K562 (cell line): ENCODE data around the gene NME7.

ENCODE experiments used
- CLOCK ChIP-seq: fragments of 250-450 bp; sonication (Bioruptor Pico); IDR thresholded peaks from 2 replicates; pipeline ENCODE4 v1.4.0; 2020; ENCODE audit warnings: mild to moderate bottlenecking, moderate library complexity, borderline replicate concordance
- E2F1 ChIP-seq: sonication (generic); formaldehyde crosslinking; IDR thresholded peaks from 2 replicates; pipeline ENCODE4 v1.8.1; 2023; ENCODE audit warnings: mild to moderate bottlenecking, missing genetic modification reagents, moderate library complexity
- EZH2 ChIP-seq: IDR thresholded peaks from 2 replicates; pipeline ENCODE4 v1.6.1; 2012; ENCODE audit warnings: low read depth, mild to moderate bottlenecking, inconsistent platforms, low read length, borderline replicate concordance
- KDM5B ChIP-seq: fragments of 200-600 bp; sonication (generic); IDR thresholded peaks from 2 replicates; pipeline ENCODE4 v1.6.1; 2012; ENCODE audit warnings: low read depth, mild to moderate bottlenecking, moderate library complexity, low read length, control low read depth, inconsistent platforms; ENCODE audit not compliant: insufficient replicate concordance
- MTA1 ChIP-seq: fragments of 450-650 bp; IDR thresholded peaks from 2 replicates; pipeline ENCODE4 v1.6.1; 2017; ENCODE audit warnings: borderline replicate concordance
- RFX5 ChIP-seq: IDR thresholded peaks from 2 replicates; pipeline ENCODE4 v1.6.1; 2011; ENCODE audit warnings: low read depth, mild to moderate bottlenecking, improper control_type of control experiment, low read length
- SP2 ChIP-seq: IDR thresholded peaks from 2 replicates; pipeline ENCODE4 v1.6.1; 2011; ENCODE audit warnings: mild to moderate bottlenecking, low read depth, low read length, moderate library complexity; ENCODE audit not compliant: poor library complexity, severe bottlenecking; ENCODE audit errors: extremely low read depth
- TCF7L2 ChIP-seq: fragments of 150-350 bp; IDR thresholded peaks from 2 replicates; pipeline ENCODE4 v1.6.1; 2016; ENCODE audit warnings: low read depth, mild to moderate bottlenecking, low read length, moderate library complexity
- TRIM24 ChIP-seq, 2 experiments: fragments of 450-650 bp; IDR thresholded peaks; 2 replicates each; pipeline ENCODE4 v1.6.1; 2016
- YY1 ChIP-seq, 3 experiments: IDR thresholded peaks; 2 replicates each; pipeline ENCODE4 v1.6.1; 2011; ENCODE audit warnings: low read length in 2 of 3, mild to moderate bottlenecking in 2 of 3, moderate library complexity in 2 of 3, borderline replicate concordance in 1 of 3, control low read depth in 1 of 3, low read depth in 1 of 3; ENCODE audit not compliant: insufficient read depth in 3 of 3, insufficient replicate concordance in 2 of 3, control insufficient read depth in 1 of 3, insufficient read length in 1 of 3; ENCODE audit errors: extremely low read depth in 1 of 3
- ZNF695 ChIP-seq: fragments of 450-650 bp; formaldehyde crosslinking; IDR thresholded peaks from 2 replicates; pipeline ENCODE4 v1.4.0; 2020; ENCODE audit warnings: mild to moderate bottlenecking, moderate library complexity

- TF ChIP-seq RFX5 (no peak), KDM5B (no peak), TRIM24 (IDR thresholded peaks at IDR 0.05) (no peak), TCF7L2 (no peak), E2F1 (CRISPR knock-in tag) (no peak), SP2 (no peak), CLOCK (CRISPR knock-in tag) (no peak), EZH2 (no peak), ZNF695 (CRISPR knock-in tag) (no peak), MTA1 (no peak), YY1 (IDR thresholded peaks at IDR 0.05; ENCODE audit: borderline replicate concordance in 1 of 3, control insufficient read depth in 1 of 3, extremely low read depth in 1 of 3, insufficient read depth in 3 of 3, insufficient read length in 1 of 3, insufficient replicate concordance in 2 of 3, low read depth in 1 of 3, low read length in 2 of 3) (no peak)
Measured at GRCh38 chr1:169387399-169387798, 19.8 kb upstream of the NME7 start.
